ENCODE data around the gene OSBPL10. TPM values are rescaled to one million over a fixed set of nuclear protein-coding genes. Genes with fewer than 3 reads are reported as not detected.

OSBPL10 gene
- total and polyA plus RNA-seq, 7 donors, result 0.75 to 4.6 (median 2.3) TPM

DNA sequence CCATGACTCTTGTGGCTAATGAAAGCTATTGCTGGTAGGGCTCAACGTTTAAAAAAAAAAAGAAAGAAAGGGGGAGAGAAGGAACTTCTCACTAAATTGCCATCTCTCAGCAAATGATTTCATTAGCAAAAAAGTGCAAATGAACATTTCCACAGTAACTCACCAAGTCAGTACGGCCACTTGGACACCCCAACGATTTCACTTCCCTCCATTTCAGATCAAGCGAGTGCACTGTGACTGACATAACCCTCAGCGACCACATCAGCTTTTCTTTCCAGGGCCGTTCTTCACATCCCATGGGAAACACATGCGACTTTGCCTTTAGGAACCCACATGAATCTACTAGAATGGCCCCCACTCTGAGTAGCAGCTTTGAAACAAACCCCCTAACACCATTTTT lies 71.6 kb downstream of the OSBPL10 start:
- Histone ChIP-seq H3K36me3 (ENCODE audit: insufficient read depth in 1 of 2, low read depth in 1 of 2) (no peaks in the 10 kb centered on the region), H3K4me3 (no peak overlapping the region), H3K9me3 (no peaks in the 10 kb centered on the region), H3K27ac (no peak overlapping the region), H3K4me1 (no peaks in the 10 kb centered on the region), H3K27me3 (ENCODE audit: insufficient read depth in 3 of 3, low read length in 2 of 3) (no peaks in the 10 kb centered on the region)
- ATAC-seq, result no peak
- intact Hi-C loops (cut with DNase I), result no loop called here
- DNase-seq, result no peak
- 81 to 84% (median 82%) methylated on average over 7 of the region's 7 CpGs for WGBS, 3 donors
- TF ChIP-seq, protein P1, sequence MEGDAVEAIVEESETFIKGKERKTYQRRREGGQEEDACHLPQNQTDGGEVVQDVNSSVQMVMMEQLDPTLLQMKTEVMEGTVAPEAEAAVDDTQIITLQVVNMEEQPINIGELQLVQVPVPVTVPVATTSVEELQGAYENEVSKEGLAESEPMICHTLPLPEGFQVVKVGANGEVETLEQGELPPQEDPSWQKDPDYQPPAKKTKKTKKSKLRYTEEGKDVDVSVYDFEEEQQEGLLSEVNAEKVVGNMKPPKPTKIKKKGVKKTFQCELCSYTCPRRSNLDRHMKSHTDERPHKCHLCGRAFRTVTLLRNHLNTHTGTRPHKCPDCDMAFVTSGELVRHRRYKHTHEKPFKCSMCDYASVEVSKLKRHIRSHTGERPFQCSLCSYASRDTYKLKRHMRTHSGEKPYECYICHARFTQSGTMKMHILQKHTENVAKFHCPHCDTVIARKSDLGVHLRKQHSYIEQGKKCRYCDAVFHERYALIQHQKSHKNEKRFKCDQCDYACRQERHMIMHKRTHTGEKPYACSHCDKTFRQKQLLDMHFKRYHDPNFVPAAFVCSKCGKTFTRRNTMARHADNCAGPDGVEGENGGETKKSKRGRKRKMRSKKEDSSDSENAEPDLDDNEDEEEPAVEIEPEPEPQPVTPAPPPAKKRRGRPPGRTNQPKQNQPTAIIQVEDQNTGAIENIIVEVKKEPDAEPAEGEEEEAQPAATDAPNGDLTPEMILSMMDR (IDR thresholded peaks at IDR 0.05), result no peak

DNA sequence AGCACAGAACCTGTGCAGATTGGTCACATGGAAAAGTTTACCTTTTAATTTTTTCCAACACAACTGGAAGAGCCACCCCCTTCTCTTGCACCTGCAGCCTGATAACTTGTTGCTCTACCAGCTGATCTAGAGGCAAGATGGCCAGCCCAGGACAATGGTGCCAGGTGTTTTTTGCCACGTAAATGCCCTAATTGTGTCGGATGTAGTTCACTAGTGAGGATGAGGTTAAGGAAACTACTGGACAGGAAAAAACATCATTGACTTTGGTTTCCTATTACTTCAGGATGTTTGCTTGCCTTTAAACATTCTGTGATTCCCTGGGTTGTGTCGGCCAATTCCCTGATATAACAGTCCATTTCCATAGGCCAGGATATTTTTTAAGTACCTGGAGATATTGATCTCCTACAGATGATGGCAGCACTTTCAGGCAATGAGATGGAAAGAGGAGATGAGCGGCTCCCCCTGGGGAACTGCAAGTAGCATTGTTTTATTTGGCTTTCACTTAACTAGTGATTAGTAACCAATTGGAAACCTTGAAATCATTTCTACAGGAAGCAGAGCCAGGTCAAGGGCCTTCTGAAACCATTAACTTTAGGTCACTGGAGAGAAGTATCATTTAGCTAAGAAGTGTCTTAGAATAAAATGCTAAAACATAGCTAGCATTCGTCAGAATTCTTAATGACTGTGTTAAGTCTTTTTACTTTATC lies 72.5 kb downstream of the OSBPL10 start:
- TF ChIP-seq, protein P1 (IDR thresholded peaks at IDR 0.05), result no peak
- Histone ChIP-seq H3K4me3 (no peak overlapping the region), H3K27me3 (ENCODE audit: insufficient read depth in 3 of 3, low read length in 2 of 3) (no peaks in the 10 kb centered on the region), H3K9me3 (no peaks in the 10 kb centered on the region), H3K36me3 (ENCODE audit: insufficient read depth in 1 of 2, low read depth in 1 of 2) (no peaks in the 10 kb centered on the region), H3K27ac (no peak overlapping the region), H3K4me1 (no peaks in the 10 kb centered on the region)
- ATAC-seq (no peak), DNase-seq (no peak)
- 61 to 71% (median 67%) methylated on average over 5 of the region's 5 CpGs for WGBS, 3 donors
- intact Hi-C loops (cut with DNase I), result no loop called here

DNA sequence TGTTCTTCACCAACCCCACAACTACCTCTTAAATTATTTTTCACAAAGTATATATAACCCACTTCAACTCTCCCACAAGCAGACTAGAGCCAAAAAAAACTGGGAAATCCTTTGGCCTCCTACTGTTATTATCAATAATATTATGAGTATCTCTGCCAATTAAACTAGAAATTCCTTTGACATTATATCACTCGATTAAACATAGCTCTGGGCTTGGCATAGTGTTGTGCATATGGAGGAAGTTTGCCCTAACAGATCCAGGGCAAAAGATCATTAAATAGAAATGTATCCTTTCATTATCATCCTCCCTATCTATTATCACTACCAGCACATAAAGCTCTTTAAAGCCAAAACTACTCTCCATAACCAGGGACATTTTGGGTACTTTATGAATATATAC lies 74.9 kb downstream of the OSBPL10 start:
- Histone ChIP-seq H3K4me3 (no peak overlapping the region), H3K27me3 (ENCODE audit: insufficient read depth in 3 of 3, low read length in 2 of 3) (no peaks in the 10 kb centered on the region), H3K36me3 (ENCODE audit: insufficient read depth in 1 of 2, low read depth in 1 of 2) (no peaks in the 10 kb centered on the region), H3K9me3 (no peaks in the 10 kb centered on the region), H3K4me1 (no peaks in the 10 kb centered on the region), H3K27ac (no peak overlapping the region)
- no peak for DNase-seq
- ATAC-seq, result no peak
- TF ChIP-seq, protein P1 (IDR thresholded peaks at IDR 0.05), result no peak
- intact Hi-C loops (cut with DNase I), result no loop called here
- 76 to 88% (median 79%) methylated on average over 1 of the region's 1 CpG for WGBS, 3 donors

DNA sequence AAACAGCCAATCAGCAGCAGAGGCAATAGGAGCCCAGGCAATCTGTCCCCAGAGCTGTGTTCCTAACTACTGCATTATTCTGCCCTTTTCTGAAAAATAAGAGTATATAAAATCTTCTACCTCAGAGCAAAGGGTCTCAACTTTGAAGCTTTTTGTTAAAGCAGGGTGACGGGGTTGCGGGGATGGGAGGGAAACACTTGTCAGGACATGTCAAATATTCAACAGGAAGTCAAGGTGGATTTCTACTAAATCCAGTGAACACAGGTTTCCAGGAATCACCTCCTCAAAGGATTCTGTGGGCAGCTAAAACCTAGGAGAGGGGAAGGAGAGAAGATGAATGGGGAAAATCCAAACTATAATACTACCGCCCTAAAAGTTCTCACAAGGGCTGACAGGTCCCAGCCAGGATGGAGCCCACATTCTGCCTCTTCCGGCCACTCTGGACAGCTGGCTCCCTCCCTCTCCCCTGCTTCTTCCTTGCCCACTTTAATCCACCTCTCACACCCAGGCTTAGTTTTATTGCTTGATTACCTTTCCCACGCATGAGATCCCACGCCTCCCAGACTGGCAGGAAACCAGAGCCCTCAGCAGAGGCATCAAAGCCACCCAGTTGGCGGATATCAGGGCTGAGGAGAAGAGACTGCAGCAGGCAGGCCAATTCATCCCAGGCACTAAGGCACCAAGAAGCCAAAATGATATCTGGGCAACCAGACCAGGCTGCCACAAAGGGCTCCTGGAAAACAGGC lies 77.2 kb downstream of the OSBPL10 start:
- no peak for DNase-seq
- TF ChIP-seq, protein P1 (IDR thresholded peaks at IDR 0.05), result no peak
- no peaks in the 10 kb centered on the region for H3K27me3 ChIP-seq (ENCODE audit: insufficient read depth in 3 of 3, low read length in 2 of 3)
- H3K36me3 ChIP-seq (ENCODE audit: insufficient read depth in 1 of 2, low read depth in 1 of 2), result no peaks in the 10 kb centered on the region
- H3K27ac ChIP-seq, result no peak overlapping the region
- no peak for ATAC-seq
- 75 to 81% (median 76%) methylated on average over 7 of the region's 7 CpGs for whole genome bisulfite sequencing, 3 donors
- no peaks in the 10 kb centered on the region for H3K9me3 ChIP-seq
- intact Hi-C loops (cut with DNase I), result no loop called here
- no peaks in the 10 kb centered on the region for H3K4me1 ChIP-seq
- no peak overlapping the region for H3K4me3 ChIP-seq

All from psoas muscle (tissue), 8 donors.